Measurements from ENCODE around the gene DNASE2B.
A peak's percentile ranks its signal among the peaks of the same experiment; 100 is the strongest.

DNASE2B gene, protein sequence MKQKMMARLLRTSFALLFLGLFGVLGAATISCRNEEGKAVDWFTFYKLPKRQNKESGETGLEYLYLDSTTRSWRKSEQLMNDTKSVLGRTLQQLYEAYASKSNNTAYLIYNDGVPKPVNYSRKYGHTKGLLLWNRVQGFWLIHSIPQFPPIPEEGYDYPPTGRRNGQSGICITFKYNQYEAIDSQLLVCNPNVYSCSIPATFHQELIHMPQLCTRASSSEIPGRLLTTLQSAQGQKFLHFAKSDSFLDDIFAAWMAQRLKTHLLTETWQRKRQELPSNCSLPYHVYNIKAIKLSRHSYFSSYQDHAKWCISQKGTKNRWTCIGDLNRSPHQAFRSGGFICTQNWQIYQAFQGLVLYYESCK

DNA sequence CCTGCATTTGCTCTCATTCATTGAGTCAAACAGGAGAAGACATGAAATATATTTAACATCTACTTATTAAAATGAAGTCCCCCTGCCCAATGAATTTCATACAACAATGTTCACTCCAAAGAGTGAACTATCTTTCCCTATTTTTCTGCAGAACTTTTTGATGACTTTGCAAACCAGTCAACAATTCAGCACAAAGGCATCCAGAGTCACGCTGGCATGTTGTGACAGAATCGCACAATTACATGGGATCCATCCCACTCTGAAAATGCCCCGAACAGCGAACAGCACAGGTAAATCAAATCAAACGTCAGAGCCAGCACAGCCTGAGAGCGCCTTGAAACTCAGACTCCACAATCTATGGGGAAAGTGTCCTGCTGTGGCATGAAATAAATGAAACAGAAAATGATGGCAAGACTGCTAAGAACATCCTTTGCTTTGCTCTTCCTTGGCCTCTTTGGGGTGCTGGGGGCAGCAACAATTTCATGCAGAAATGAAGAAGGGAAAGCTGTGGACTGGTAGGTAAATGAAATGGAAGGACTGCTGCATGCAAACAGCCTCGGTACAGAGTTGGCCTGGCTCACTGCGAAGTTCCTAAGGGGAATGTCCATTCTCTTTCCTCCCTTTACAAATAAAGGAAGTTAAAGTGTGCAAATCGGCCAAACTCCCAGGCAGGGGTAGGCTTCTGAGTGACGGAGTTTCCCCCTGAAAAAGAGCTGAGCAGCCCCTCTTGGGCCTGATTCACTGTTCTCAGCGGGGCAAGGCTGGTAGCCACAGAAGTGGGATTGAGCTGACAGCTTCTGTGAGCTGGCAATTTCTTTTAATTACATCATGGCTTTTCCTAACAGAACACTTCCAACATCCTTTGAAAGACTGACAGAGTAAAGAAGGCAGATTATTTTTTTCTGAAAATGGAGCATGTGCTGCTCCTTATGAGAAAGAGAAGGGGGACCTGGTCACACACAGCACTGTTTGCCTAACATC lies at the start of gene DNASE2B:
Gene DNASE2B, plus strand, starts transcription at position 310 of the 981 bp plus-strand sequence. Its CDS starts 81 bp downstream, at position 391.
- DNase-seq (ENCODE audit: low spot score): no peak

DNA sequence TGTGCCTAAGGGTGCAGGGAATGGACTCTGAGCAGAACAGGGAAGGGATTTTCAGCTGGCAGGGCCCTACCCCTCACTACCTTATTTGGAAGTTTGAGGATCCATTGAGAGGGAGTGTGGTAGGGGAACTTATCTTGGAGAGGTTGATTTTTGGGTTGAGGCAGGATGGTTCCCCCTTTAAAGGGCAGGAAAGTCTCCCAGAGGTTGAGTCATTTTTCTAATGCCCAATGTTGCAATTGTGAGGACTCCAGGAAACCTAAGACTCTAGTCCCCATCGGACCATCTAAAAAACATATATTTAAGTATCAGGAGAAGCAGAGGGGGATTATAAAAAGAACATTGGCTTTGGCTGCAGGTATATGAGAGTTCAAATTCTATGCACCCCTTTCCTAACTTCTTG lies 49.5 kb upstream of the DNASE2B start:
- DNase-seq (ENCODE audit: low spot score): no peak

DNA sequence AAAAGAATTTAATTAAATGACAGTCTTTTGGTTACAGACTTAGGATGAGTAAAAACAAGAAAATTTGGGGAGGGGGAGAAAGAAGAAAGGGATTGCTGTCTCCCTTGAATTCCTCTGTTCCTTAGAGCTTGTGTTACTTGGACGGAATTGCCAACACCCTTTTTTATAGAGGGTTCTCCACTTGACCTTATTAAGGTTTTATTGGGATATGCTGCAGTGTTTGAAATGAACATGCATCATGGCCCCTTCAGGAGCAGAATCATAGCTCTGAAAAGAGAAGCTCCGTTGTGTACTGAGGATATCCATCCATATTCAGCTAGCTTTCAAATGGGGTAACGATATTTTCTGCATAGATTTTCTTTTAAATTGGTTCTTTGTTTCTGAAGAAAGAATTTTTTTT lies 48.2 kb upstream of the DNASE2B start:
- DNase-seq (ENCODE audit: low spot score): peak; percentile 36

DNA sequence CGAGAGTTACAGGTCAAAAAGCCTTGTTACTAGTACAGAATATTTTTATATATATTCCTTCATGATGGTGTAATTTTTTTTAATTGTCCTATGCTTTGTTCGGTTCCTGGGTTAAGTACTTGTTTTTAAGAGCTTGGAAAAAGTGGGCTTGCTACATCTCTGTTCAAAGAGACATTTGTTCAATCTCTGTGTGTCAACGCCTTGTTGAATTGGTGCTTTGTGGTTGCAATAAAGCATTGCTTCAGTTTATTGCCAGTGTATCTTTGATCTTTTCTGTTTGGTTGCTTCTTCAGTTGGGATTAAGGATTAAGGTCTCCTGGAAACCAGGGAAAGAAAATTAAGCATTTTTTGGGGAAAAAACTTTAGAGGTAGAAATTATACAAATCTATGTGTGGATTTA lies 47.7 kb upstream of the DNASE2B start:
- peak; percentile 77 for DNase-seq (ENCODE audit: low spot score)

DNA sequence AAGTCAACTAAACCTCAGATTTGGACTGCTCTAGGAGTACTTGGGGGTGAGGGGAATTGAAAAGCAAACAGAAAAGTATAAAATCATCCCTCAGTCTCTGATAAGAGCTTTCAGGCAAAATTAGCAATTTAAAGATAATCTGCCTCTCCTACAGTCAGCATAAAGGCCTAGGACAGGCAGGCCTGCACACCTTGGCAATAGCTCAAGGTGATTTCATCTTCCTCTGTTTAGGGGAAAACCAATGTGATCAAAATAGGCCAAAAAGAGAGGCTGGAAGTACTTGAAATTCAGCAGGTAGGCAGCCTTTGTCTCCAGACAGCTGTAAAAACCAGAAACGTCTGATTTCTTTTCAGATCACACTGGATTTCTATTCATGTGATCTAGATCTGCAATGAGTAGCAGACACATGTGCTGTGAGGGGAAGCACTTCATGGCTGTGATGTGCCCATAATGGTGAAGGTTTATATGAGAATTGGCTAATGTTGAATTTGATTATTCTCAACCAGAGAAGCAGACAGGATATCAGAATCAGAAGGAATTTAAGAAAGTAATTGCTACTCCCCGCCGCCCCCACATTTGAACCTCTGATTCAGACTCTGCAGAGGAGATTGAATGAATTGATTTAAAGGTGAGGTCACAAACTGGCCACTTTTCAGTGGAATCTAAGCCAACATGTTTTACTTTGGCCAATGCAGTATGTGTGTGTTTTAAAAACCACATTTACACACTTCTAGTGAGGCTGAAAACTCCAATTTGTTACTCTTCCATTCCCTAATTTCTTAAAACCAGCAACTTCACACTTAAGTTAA lies 45.8 kb upstream of the DNASE2B start:
- peak; percentile 20 for DNase-seq (ENCODE audit: low spot score)

DNA sequence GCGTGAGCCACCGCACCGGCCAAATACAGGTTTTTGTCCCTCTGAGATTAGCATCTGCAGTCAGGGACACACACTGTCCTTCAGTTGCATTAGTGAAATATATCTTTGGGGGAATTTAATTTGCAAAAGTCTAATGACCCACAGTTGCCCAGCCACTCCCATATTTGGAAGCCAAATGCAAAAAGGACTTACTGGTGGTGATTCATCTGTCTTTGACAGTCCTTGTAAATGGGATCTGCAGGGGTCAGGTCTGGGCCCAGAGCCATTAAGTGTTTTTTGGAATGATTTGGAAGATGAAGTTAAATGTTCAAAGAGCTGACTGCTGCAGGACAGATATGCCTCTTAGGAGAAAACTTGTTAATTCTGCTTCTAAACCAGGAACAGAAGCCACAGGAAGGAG lies 44.6 kb upstream of the DNASE2B start:
- DNase-seq (ENCODE audit: low spot score): no peak

DNA sequence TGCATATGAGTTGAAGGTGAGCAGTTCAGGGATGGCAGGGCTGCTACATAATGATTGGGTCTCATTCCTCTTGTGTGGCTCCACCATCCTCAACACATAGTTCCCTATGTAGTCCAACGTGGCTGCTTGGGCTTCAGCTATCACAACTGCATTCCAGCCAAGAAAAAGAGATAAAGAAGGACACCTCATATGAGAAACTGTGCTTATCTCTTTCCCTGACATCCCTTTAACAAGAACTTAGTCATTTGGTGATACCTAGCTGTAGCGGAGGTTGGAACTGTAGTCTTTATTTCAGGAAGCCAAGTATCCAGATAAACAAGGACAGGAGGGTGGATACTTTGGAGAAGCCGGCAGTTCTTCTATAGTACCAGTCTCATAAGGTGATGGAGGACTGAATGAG lies 42.7 kb upstream of the DNASE2B start:
- no peak for DNase-seq (ENCODE audit: low spot score)

DNA sequence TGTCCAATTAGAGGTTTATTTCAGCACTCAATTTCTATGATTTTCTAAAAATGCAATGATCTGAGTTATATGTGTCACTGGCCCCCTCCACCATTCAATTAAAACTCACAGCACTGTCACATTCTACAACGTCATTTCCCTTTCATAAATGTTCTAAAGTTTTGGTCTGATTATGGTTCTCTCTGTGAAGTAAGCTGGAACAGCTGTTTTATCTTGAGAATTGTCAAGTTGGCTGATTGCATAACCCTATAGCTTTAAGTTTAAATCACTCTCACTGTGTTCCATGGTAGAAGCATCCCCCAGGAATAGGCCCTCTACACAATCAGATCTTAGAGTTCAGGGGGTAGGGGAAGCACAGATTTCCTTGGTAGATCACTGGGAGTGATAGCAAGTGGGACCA lies 41.4 kb upstream of the DNASE2B start:
- no peak for DNase-seq (ENCODE audit: low spot score)

DNA sequence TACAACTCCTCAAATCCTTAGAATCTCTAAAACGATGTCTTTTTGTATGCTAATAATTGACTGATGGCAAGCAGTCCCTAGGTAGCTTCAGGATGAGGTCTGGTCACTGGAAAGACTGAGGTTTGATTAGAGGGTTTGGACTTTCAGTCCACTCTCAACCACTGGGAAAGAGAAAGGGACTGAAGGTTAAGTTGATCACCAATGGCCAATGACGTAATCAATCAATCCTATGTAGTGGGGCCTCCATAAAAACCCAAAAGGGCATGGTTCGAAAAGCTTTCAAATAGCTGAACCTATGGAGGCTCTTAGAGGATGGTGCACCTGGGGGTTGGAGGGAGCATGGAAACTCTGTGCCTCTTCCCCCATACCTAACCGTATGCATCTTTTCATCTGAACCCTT lies 39.6 kb upstream of the DNASE2B start:
- no peak for DNase-seq (ENCODE audit: low spot score)

DNA sequence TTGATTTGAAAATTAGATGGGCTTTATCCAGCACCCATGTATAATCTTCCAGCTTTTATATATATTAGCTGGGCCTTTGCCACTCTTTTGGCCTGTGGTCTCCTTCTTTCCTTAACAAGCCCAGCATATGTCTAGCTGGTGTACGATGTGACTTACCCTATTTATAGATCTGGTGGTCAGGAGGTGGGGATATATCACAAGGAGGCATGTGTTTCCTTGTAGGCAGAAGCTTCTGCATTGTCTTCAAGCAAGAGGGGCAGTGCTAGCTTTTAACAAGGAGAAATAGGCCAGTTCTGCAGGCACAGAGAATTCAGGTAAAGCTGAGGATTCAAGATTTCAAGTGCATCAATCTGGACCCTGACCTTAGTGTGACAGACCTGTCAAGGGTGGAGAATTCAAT lies 38.0 kb upstream of the DNASE2B start:
- no peak for DNase-seq (ENCODE audit: low spot score)

DNA sequence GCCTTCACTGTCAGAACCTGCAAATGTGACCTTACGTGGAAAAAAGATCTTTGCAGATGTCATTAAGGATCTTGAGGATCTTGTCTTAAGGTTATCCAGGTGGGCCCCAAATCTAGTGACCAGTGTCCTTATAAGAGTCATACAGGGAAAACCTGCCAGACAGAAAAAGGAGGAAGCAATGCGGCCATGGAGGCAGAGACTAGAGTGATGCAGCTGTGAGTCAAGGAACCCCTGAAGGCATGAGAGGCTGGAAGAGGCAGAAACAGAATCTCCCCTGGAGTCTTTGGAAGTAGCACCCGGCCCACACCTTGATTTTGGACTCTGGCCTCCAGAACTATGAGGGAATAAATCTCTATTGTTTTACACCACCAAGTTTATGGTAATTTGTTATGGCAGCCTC lies 36.5 kb upstream of the DNASE2B start:
- DNase-seq (ENCODE audit: low spot score): no peak

DNA sequence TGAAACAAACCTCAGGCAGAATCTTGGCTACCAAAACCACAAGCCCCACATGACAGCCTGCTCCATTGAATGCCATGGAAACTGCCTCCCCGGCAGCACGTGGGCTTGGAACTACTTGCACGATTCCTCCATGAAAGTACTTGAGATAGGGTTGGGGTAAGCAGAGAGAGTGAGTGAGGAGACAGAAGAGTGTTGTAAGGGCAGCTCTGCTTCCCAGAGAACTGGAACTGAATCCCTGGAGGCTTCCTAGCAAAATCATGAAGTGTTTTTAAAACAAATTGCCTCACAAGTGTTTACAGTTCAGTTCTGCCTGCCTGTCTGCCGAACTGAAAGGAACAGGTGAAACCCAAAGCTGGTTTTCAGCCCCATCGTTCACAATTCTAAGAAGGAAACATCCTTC lies 35.3 kb upstream of the DNASE2B start:
- no peak for DNase-seq (ENCODE audit: low spot score)

DNA sequence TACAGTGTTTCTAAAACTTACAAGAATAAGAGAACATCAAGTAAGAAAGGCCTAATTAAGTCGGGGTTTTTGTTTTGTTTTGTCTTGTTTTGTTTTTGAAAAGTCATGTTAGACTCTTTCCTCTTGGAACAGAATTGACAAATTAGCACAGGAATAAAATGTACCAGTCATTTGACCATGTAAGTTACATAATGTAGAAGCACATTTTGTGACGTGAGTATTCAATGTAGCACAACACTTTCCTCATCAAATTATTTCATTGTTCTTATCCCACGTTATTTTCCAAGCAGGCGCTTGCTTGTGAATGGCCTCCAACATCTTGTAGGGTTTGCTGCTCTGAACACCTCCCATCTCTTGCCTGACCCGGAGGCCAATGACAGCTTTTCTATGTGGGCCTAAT lies 34.7 kb upstream of the DNASE2B start:
- DNase-seq (ENCODE audit: low spot score): no peak

DNA sequence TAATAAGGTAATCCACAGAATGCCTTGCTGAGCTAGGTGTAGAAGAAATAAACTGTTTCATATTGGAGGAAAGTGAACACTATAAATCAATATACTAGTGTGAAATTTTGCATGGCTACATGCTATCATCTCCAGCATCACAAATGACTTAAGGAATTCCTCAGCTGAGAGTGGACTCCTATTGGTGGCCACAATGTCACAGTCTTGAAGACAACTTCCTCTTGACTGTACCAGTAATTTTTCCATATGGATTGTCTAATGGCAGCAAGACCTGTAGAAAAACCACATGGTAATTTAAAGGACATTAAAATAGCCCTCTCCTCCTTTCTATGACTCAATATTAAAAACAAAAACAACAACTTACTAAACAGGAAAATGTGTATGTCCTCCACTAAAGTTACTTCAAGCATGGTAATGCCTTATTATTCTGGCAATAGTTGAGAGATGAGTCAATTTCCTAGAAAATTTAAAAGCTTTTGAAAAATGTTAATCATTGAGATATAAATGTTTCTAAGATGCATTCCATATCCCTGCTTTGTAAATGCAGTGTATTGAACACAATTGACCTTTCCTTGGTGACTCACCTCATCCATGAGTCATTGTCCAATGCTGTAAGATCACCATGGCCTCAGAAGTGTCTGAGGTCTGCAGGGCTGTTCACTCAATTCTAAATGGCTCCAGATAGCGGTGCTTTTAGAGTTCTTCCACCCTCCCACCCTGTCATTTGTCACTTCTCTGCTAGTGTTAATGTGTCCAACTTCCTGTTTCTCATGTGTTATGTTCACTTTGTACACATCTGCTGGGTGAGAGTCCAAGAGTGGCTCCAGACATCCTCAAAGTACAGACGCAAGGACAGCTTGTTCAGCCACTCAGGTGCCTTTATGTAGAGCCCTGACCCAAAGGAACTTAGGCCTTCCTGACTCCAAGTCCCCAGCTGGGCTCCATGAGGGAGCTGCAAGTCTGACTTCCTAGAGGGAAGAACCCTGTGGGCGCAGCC lies 32.8 kb upstream of the DNASE2B start:
- DNase-seq (ENCODE audit: low spot score): no peak

DNA sequence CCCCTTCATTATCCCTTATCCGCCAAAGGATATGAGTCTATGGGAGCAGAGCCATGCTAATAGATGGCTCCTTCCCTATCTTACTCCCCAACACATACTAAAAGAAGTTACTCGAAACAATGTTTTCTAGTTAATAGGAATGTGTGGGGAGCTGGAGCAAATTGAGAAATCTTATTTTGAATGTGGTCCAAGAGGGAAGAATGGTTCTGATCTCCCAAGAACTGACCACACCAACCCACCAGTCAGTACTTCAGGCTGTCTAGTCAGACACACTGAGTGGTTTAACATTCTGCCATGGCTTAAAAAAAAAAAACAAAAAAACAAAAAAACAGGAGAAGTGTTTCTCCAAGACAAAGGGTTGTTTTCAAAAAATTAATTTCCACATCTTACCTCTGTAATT lies 31.5 kb upstream of the DNASE2B start:
- no peak for DNase-seq (ENCODE audit: low spot score)

DNA sequence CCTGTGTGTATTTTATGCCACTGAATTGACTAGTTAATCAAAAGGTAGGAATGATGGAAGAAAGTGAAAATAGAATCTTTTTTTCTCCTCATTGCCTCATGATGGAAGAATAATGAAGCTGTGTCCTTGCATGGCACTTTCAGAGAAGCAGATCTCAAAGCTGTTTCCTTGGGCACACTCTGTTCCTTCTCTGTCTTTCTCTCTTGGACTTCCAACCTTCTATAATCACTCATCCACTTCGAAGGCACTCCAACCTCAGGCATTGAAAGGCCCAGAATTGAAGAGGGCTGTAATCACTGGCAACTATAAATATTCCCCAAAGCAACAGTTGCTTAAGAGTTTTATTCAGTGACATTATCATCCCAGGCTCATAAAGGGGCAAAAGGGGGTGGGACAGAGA lies 31.1 kb upstream of the DNASE2B start:
- no peak for DNase-seq (ENCODE audit: low spot score)

DNA sequence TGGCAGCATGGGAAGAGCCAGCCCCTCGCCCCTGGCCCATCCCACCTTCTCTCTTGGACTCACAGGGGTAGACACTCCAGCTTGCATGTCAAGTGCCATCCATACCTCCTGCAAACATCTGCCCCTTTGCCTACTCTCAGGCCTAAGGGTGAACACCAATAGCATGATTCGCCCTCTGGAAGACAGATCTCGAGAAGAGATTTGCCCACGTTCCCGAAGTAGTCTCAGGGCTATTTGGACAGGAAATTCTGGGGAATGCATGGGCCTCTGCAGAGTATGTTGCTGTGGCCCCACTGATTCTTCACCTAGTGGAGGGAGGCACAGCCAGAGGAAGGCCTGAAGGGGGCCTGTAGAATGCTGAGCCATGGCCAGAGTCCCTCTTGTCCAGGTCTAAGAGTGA lies 29.8 kb upstream of the DNASE2B start:
- DNase-seq (ENCODE audit: low spot score): no peak

DNA sequence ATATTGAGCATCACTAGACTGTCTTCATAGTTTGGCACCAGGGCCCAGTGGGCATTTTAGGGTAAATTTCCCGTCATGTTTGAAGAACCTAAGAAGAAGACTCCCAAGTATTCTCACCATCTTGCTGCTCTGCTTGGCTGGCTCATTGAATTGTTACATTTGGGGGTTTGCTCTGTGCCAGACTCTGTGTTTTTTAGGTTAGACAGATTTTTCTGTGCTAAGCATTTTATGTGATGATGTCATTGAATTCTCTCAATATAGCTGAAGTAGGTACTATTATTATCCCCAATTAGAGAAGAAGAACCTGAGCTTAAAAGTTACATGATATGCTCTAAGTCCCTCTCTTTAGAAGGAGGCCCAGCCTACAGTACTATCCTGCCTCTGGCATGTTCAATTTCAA lies 28.0 kb upstream of the DNASE2B start:
- DNase-seq (ENCODE audit: low spot score): no peak

DNA sequence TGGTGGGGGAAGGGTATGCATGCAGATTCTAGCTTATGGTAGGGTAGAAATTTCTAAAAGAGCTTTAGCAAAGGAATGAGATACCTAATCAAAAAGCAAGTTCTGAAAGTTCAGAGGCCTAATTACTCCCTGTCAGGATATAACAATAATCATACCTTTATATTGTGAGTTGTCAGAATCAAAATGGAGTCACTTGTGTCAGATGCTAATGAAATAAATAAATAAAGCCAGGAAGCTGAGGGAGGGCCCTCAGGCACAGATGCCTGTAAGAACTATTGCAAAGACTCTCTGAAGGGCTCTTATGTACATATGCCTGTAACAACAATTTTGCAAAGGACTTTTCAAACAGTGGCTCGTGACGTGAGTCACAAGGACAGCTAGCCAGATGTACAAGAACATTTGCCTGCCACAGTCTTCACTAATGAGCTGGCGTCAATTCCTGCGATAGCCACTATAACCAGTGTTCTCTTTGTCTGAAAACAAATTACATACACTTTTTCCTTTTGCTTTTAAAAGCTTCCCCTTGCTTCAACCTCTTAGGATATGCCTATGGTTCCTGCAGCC lies 27.4 kb upstream of the DNASE2B start:
- DNase-seq (ENCODE audit: low spot score): no peak

DNA sequence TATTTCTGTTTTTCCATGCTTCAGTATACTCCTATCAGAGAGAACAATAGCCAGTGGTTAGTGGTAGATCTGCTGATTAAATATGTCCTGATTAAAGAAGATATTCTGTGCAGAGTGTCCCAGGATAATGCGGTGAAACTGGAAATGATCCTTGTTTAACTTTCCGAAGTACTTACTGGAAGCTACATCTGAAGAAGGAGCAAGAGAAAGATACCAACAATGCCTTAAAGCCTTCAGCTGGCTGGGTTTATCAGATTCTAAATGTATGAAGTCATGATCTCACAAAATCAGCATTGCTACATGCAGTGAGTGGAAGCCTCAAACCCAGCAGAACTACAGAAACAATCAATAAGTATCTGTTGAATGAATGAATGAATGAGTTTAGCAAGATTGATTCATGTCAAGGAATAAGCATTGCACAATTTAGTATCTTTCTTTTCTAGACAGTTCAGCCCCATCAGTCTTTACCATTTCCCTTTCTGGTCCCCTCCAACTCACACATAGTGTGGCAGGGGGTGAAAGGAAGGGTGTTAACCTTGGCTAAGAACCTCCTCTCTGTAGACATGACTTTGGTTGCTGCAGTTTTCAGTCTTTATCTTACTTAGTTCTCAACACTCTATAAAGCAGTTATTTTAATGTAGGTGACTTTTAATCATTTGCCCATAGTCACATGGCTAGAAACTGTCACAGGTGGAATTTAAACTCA lies 24.7 kb upstream of the DNASE2B start:
- no peak for DNase-seq (ENCODE audit: low spot score)

Measured in globus pallidus (tissue), 1 donor.